Keratinocyte (primary cell): ENCODE measurements around the gene TRIM66. TPM values are rescaled to one million over a fixed set of nuclear protein-coding genes. Genes with fewer than 3 reads are reported as not detected.

ENCODE experiments used
- DNase-seq: peaks from one replicate; pipeline ENCODE4 v3.0.0-alpha.2; 2011; ENCODE audit warnings: low read depth, missing footprints, low spot score
- FAIRE-seq: peaks from 2 replicates; lab custom pipeline; 2011; peaks lifted over from hg19 to GRCh38; lab: Jason Lieb, UNC
- H2AFZ ChIP-seq: 2 replicates; pipeline ENCODE4 v1.6.0; 2012; ENCODE audit warnings: low read length, control low read depth, inconsistent platforms; ENCODE audit not compliant: control insufficient read depth
- H3K27ac ChIP-seq: 2 replicates; pipeline ENCODE4 v1.5.1; 2011; ENCODE audit warnings: low read length; ENCODE audit not compliant: control insufficient read depth, insufficient read depth
- H3K27me3 ChIP-seq: 3 replicates; pipeline ENCODE4 v1.6.0; 2011; ENCODE audit warnings: low read length; ENCODE audit not compliant: control insufficient read depth, insufficient read depth; ENCODE audit errors: extremely low read depth
- H3K36me3 ChIP-seq, 2 experiments: 2 replicates in 1 of 2; 3 replicates in 1 of 2; pipeline ENCODE4 v1.5.1; 2011; ENCODE audit warnings: low read length in 2 of 2, mild to moderate bottlenecking in 1 of 2; ENCODE audit not compliant: control insufficient read depth in 2 of 2, insufficient read depth in 2 of 2; ENCODE audit errors: extremely low read depth in 1 of 2
- H3K4me1 ChIP-seq: 3 replicates; pipeline ENCODE4 v1.5.1; 2011; ENCODE audit warnings: low read length; ENCODE audit not compliant: control insufficient read depth, insufficient read depth; ENCODE audit errors: extremely low read depth
- H3K4me2 ChIP-seq: 3 replicates; pipeline ENCODE4 v1.6.0; 2011; ENCODE audit warnings: low read depth, low read length; ENCODE audit not compliant: control insufficient read depth, insufficient read depth; ENCODE audit errors: extremely low read depth
- H3K4me3 ChIP-seq, 3 experiments: fragments of 200-600 bp in 1 of 3; sonication (generic) in 1 of 3; 2 replicates in 2 of 3; 3 replicates in 1 of 3; pipeline ENCODE4 v1.5.1; 2011 to 2016; ENCODE audit warnings: low read length in 3 of 3, mild to moderate bottlenecking in 3 of 3, control low read depth in 2 of 3, inconsistent platforms in 1 of 3, low read depth in 1 of 3, mixed read lengths in 1 of 3, mixed run types in 1 of 3, moderate library complexity in 1 of 3; ENCODE audit not compliant: control insufficient read depth in 2 of 3, insufficient read depth in 2 of 3; ENCODE audit errors: extremely low read depth in 1 of 3
- H3K79me2 ChIP-seq: 2 replicates; pipeline ENCODE4 v1.6.0; 2012; ENCODE audit warnings: low read length; ENCODE audit not compliant: control insufficient read depth, insufficient read depth
- H3K9ac ChIP-seq: 3 replicates; pipeline ENCODE4 v1.6.0; 2011; ENCODE audit warnings: low read length; ENCODE audit not compliant: control insufficient read depth, insufficient read depth; ENCODE audit errors: extremely low read depth
- H3K9me1 ChIP-seq: 3 replicates; pipeline ENCODE4 v1.6.0; 2011; ENCODE audit warnings: low read length; ENCODE audit not compliant: control insufficient read depth, insufficient read depth; ENCODE audit errors: extremely low read depth
- H3K9me3 ChIP-seq: 2 replicates; pipeline ENCODE4 v1.5.1; 2012; ENCODE audit warnings: low read depth, low read length; ENCODE audit not compliant: control insufficient read depth
- H4K20me1 ChIP-seq: 3 replicates; pipeline ENCODE4 v1.6.0; 2011; ENCODE audit warnings: low read length; ENCODE audit not compliant: control insufficient read depth, insufficient read depth; ENCODE audit errors: extremely low read depth
- CTCF ChIP-seq, 3 experiments: IDR thresholded peaks in 1 of 3; conservative IDR thresholded peaks in 1 of 3; optimal IDR thresholded peaks in 1 of 3; 2 replicates in 2 of 3; 3 replicates in 1 of 3; pipeline versions ENCODE3 to v1.5.1; 2011; ENCODE audit warnings: low read length in 3 of 3, mild to moderate bottlenecking in 3 of 3, moderate library complexity in 2 of 3, control low read depth in 1 of 3, inconsistent platforms in 1 of 3; ENCODE audit not compliant: insufficient read depth in 2 of 3; ENCODE audit errors: extremely low read depth in 1 of 3
- EZH2 ChIP-seq: IDR thresholded peaks from one replicate; pipeline ENCODE4 v1.6.1; 2012; ENCODE audit warnings: inconsistent platforms, mild to moderate bottlenecking, low read length, moderate library complexity
- dilution Hi-C: fragments of 300-500 bp; cut with MboI; formaldehyde crosslinking; loops from one replicate; pipeline ENCODE4 v1.7.0; 2020; ENCODE audit warnings: low sequenced_read_pairs; ENCODE audit not compliant: extremely low pct_ligation_motif_present
- polyA plus RNA-seq, 5 experiments: library from polyadenylated mRNA; depleted of rRNA in 3 of 5; stranded (reverse) in 3 of 5; stranded (forward) in 1 of 5; unstranded in 1 of 5; fragments of >200 nt; gene quantifications; 1 replicate in 1 of 5; 2 replicates in 3 of 5; 3 replicates in 1 of 5; pipeline versions ENCODE4 v1.2.1 to v1.2.3, GENCODE V29; 2011 to 2012; ENCODE audit warnings: missing spikeins in 2 of 5, low read depth in 1 of 5, low replicate concordance in 1 of 5

The TRIM66 gene
- polyA plus RNA-seq, 1 donor (not counting 4 experiments of a cell fraction or from before 2014, with no cell fraction given): 5.1 TPM

GRCh38 chr11:8574798-8575197 lies 107.7 kb downstream of the TRIM66 start:
- Histone ChIP-seq H3K9me1 (no peaks in the 10 kb centered on the region), H3K36me3 (no peaks in the 10 kb centered on the region), H3K9ac (no peak overlapping the region), H3K27me3 (no peaks in the 10 kb centered on the region), H3K4me2 (no peak overlapping the region), H3K4me3 (no peak overlapping the region), H3K4me1 (no peaks in the 10 kb centered on the region), H3K27ac (no peak overlapping the region), H3K79me2 (no peaks in the 10 kb centered on the region), H4K20me1 (no peaks in the 10 kb centered on the region), H2AFZ (no peak overlapping the region), H3K9me3 (no peaks in the 10 kb centered on the region)
- dilution Hi-C loops: loop anchor here (25.0 kb wide), 1 partner anchor 362 kb away; no protein-coding TSS in a partner anchor
- TF ChIP-seq CTCF (optimal IDR thresholded peaks at IDR 0.05 in 1 of 3, IDR thresholded peaks at IDR 0.05 in 1 of 3, conservative IDR thresholded peaks at IDR 0.05 in 1 of 3; ENCODE audit: extremely low read depth in 1 of 3, insufficient read depth in 2 of 3, low read length in 3 of 3): no peak
- no peak for TF ChIP-seq EZH2
- FAIRE-seq: no peak
- no peak for DNase-seq

- H3K4me1 ChIP-seq: no peaks in the 10 kb centered on the region
- FAIRE-seq: no peak
Measured at GRCh38 chr11:8573777-8574176, 108.7 kb downstream of the TRIM66 start.

More at GRCh38 chr11:8573777-8574176, 108.7 kb downstream of the TRIM66 start:
- dilution Hi-C loops: loop anchor here (25.0 kb wide), 1 partner anchor 361 kb away; no protein-coding TSS in a partner anchor
- H3K79me2 ChIP-seq: no peaks in the 10 kb centered on the region
- no peak overlapping the region for H2AFZ ChIP-seq
- TF ChIP-seq CTCF (optimal IDR thresholded peaks at IDR 0.05 in 1 of 3, IDR thresholded peaks at IDR 0.05 in 1 of 3, conservative IDR thresholded peaks at IDR 0.05 in 1 of 3; ENCODE audit: extremely low read depth in 1 of 3, insufficient read depth in 2 of 3, low read length in 3 of 3): no peak
- TF ChIP-seq EZH2: no peak
- no peaks in the 10 kb centered on the region for H3K9me3 ChIP-seq
- no peak overlapping the region for H3K4me3 ChIP-seq
- H3K9me1 ChIP-seq: no peaks in the 10 kb centered on the region
- H3K9ac ChIP-seq: no peak overlapping the region
- no peaks in the 10 kb centered on the region for H3K27me3 ChIP-seq
- no peak overlapping the region for H3K4me2 ChIP-seq
- DNase-seq: no peak
- no peaks in the 10 kb centered on the region for H3K36me3 ChIP-seq
- H4K20me1 ChIP-seq: no peaks in the 10 kb centered on the region
- no peak overlapping the region for H3K27ac ChIP-seq
